Thyroid gland (tissue), 4 donors: ENCODE data around the gene DTHD1. TPM values are rescaled to one million over a fixed set of nuclear protein-coding genes. Genes with fewer than 3 reads are reported as not detected.

ENCODE experiments used
- DNase-seq, 2 donors: peaks; one replicate each; pipeline ENCODE4 v3.0.0-alpha.2; 2019
- H3K27ac ChIP-seq, 3 donors: fragments of 200-600 bp; sonication (generic); 1 replicate in 2 of 3; 2 replicates in 1 of 3; pipeline ENCODE4 v1.5.1; 2016 to 2019; ENCODE audit warnings: mild to moderate bottlenecking in 1 of 3, moderate library complexity in 1 of 3
- H3K27me3 ChIP-seq: fragments of 200-600 bp; sonication (generic); one replicate; pipeline ENCODE4 v1.5.1; 2019
- H3K36me3 ChIP-seq, 2 donors: fragments of 200-600 bp; sonication (generic); one replicate each; pipeline ENCODE4 v1.5.1; 2016 to 2019
- H3K4me1 ChIP-seq, 2 donors: fragments of 200-600 bp; sonication (generic); one replicate each; pipeline ENCODE4 v1.5.1; 2017 to 2019
- H3K4me3 ChIP-seq, 3 donors: fragments of 200-600 bp; sonication (generic); replicated peaks in 1 of 3; 1 replicate in 2 of 3; 2 replicates in 1 of 3; pipeline ENCODE4 v1.5.1; 2016; ENCODE audit warnings: mild to moderate bottlenecking in 1 of 3
- H3K9me3 ChIP-seq: fragments of 200-600 bp; sonication (generic); one replicate; pipeline ENCODE4 v1.5.1; 2017
- CTCF ChIP-seq, 6 experiments: fragments of 200-600 bp in 3 of 6; fragments of 450-650 bp in 3 of 6; sonication (generic) in 3 of 6; IDR thresholded peaks; one replicate each; pipeline ENCODE4 v1.5.1; 2016 to 2019; ENCODE audit warnings: antibody characterized with exemption in 6 of 6, mild to moderate bottlenecking in 2 of 6, inconsistent platforms in 1 of 6, moderate library complexity in 1 of 6
- POLR2A ChIP-seq, 2 donors: fragments of 450-650 bp; IDR thresholded peaks; one replicate each; pipeline ENCODE4 v1.6.1; 2017; ENCODE audit warnings: antibody characterized with exemption in 2 of 2, mild to moderate bottlenecking in 2 of 2, moderate library complexity in 1 of 2
- WGBS, 2 donors: methylation state at CpG; one replicate each; pipeline ENCODE4 v1.1.5; 2017; 5-methylcytosine and 5-hydroxymethylcytosine counted together
- intact Hi-C: fragments of 100-400 bp; cut with DNase I; formaldehyde crosslinking; loops from one replicate; pipeline ENCODE4 v1.15.1; 2023
- total RNA-seq, 4 donors: library from RNA; depleted of rRNA; stranded (reverse); fragments of >200 nt; gene quantifications; one replicate each; pipeline ENCODE4 v1.2.3, GENCODE V29; 2016

Gene DTHD1
- total RNA-seq, 4 donors from 2014 or later: 0.27 to 0.71 (median 0.52) TPM

- WGBS, 2 donors: 88 to 93% methylated on average over 1 of the region's 1 CpG
These were observed 31.8 kb upstream of the DTHD1 start for GRCh38 chr4:36249610-36250009.

GRCh38 chr4:36251983-36252382 lies 29.4 kb upstream of the DTHD1 start:
- no peak for DNase-seq
- H3K27ac ChIP-seq: no peak overlapping the region
- H3K27me3 ChIP-seq: no peaks in the 10 kb centered on the region
- TF ChIP-seq CTCF (IDR thresholded peaks at IDR 0.05) (no peak), POLR2A (IDR thresholded peaks at IDR 0.05) (no peak)
- 90% methylated on average over 2 of the region's 2 CpGs for WGBS, 2 donors
- intact Hi-C loops: no loop called here
- no peaks in the 10 kb centered on the region for H3K9me3 ChIP-seq
- H3K36me3 ChIP-seq: no peaks in the 10 kb centered on the region
- peaks cover 20 to 21% of the 10 kb centered on the region in 2 donors for H3K4me1 ChIP-seq
- no peak overlapping the region for H3K4me3 ChIP-seq

More at GRCh38 chr4:36249610-36250009, 31.8 kb upstream of the DTHD1 start:
- H3K27ac ChIP-seq: no peak overlapping the region
- no peaks in the 10 kb centered on the region for H3K36me3 ChIP-seq
- H3K4me3 ChIP-seq: no peak overlapping the region
- peaks cover 4 to 13% of the 10 kb centered on the region in 2 donors for H3K4me1 ChIP-seq
- intact Hi-C loops: no loop called here
- no peaks in the 10 kb centered on the region for H3K27me3 ChIP-seq
- H3K9me3 ChIP-seq: no peaks in the 10 kb centered on the region
- no peak for DNase-seq
- TF ChIP-seq CTCF (IDR thresholded peaks at IDR 0.05): no peak
- no peak for TF ChIP-seq POLR2A (IDR thresholded peaks at IDR 0.05)

- 88 to 95% methylated on average over 2 of the region's 2 CpGs for WGBS, 2 donors
- H3K4me3 ChIP-seq: no peak overlapping the region
- no peaks in the 10 kb centered on the region for H3K27me3 ChIP-seq
- no peaks in the 10 kb centered on the region for H3K9me3 ChIP-seq
- TF ChIP-seq POLR2A (IDR thresholded peaks at IDR 0.05) (no peak), CTCF (IDR thresholded peaks at IDR 0.05) (no peak)
- H3K27ac ChIP-seq: peak overlapping the region in 2 of 3 donors; percentile 87 to 93
- no peak for DNase-seq
- no peaks in the 10 kb centered on the region for H3K36me3 ChIP-seq
- intact Hi-C loops: no loop called here
- peaks cover 21 to 23% of the 10 kb centered on the region in 2 donors for H3K4me1 ChIP-seq
These were observed 27.0 kb upstream of the DTHD1 start for GRCh38 chr4:36254371-36254770.

- TF ChIP-seq CTCF (IDR thresholded peaks at IDR 0.05) (no peak), POLR2A (IDR thresholded peaks at IDR 0.05) (peak in 1 of 2 donors; percentile 53)
- DNase-seq: no peak
- Histone ChIP-seq H3K4me1 (peaks cover 21 to 23% of the 10 kb centered on the region in 2 donors), H3K27me3 (no peaks in the 10 kb centered on the region), H3K36me3 (no peaks in the 10 kb centered on the region), H3K9me3 (no peaks in the 10 kb centered on the region), H3K27ac (peak overlapping the region; percentile 85 to 93 (median 87)), H3K4me3 (no peak overlapping the region)
- 69 to 78% methylated on average over 2 of the region's 2 CpGs for WGBS, 2 donors
- intact Hi-C loops: no loop called here
These were observed 25.8 kb upstream of the DTHD1 start for GRCh38 chr4:36255577-36255976.

GRCh38 chr4:36256398-36256891 lies 25.0 kb upstream of the DTHD1 start:
- peak overlapping the region; percentile 85 to 93 (median 87) for H3K27ac ChIP-seq
- no peaks in the 10 kb centered on the region for H3K36me3 ChIP-seq
- intact Hi-C loops: no loop called here
- H3K4me3 ChIP-seq: peak overlapping the region in 1 of 3 donors; percentile 13
- peak in 1 of 2 donors; percentile 37 for TF ChIP-seq POLR2A (IDR thresholded peaks at IDR 0.05)
- no peak for TF ChIP-seq CTCF (IDR thresholded peaks at IDR 0.05)
- H3K9me3 ChIP-seq: no peaks in the 10 kb centered on the region
- 22 to 24% methylated on average over 6 of the region's 6 CpGs for WGBS, 2 donors
- H3K27me3 ChIP-seq: no peaks in the 10 kb centered on the region
- H3K4me1 ChIP-seq: peaks cover 21 to 23% of the 10 kb centered on the region in 2 donors
- DNase-seq: peak; percentile 62 to 75
